ENCODE results near the gene HOXD10. TPM values are rescaled to one million over a fixed set of nuclear protein-coding genes. Genes with fewer than 3 reads are reported as not detected.

HOXD10 gene
- total and polyA plus RNA-seq, 2 experiments from 2014 or later, result 16.0 to 17.2 TPM

- no peak overlapping the region for H2AFZ ChIP-seq
- TF ChIP-seq EZH2phosphoT487 (IDR thresholded peaks at IDR 0.05; ENCODE audit: insufficient read depth, low read depth) (0 out of 2 replicates have a peak, but pooled peaks have one; percentile 12), EZH2 (IDR thresholded peaks at IDR 0.05; ENCODE audit: insufficient read depth, poor library complexity, severe bottlenecking) (no peak)
- H3K9ac ChIP-seq, result no peak overlapping the region
- H3K27ac ChIP-seq, result no peak overlapping the region
- H3K36me3 ChIP-seq (ENCODE audit: low read depth), result no peaks in the 10 kb centered on the region
- H3K4me3 ChIP-seq, result no peak overlapping the region
- no peaks in the 10 kb centered on the region for H3F3A ChIP-seq (ENCODE audit: insufficient read depth)
- no peaks in the 10 kb centered on the region for H3K79me2 ChIP-seq (ENCODE audit: insufficient read depth)
- H3K9me2 ChIP-seq (ENCODE audit: insufficient read depth), result no peaks in the 10 kb centered on the region
- H3K4me1 ChIP-seq (ENCODE audit: insufficient read depth), result no peaks in the 10 kb centered on the region
- WGBS, 2 experiments (ENCODE audit: low coverage in 1 of 2, low lambda C conversion rate in 2 of 2, missing lambda C conversion rate in 2 of 2), result 40 to 42% methylated on average over 15 of the region's 15 CpGs
- no peaks in the 10 kb centered on the region for H4K20me1 ChIP-seq (ENCODE audit: insufficient read depth)
- H3K4me2 ChIP-seq (ENCODE audit: unreplicated experiment), result no peak overlapping the region
- peaks cover 88% of the 10 kb centered on the region for H3K27me3 ChIP-seq (replicated peaks; ENCODE audit: insufficient read depth)
- H3K9me3 ChIP-seq (ENCODE audit: low read depth), result no peaks in the 10 kb centered on the region
- in situ Hi-C loops (cut with MboI), result loop anchor here (5.0 to 10.0 kb wide), 2 partner anchors 388 to 711 kb away; no protein-coding TSS in a partner anchor
- no peak for DNase-seq
Measured at GRCh38 chr2:176075481-176075880, 41.1 kb upstream of the HOXD10 start.

- Histone ChIP-seq H3K27me3 (replicated peaks; ENCODE audit: insufficient read depth) (peaks cover 89% of the 10 kb centered on the region), H3K27ac (no peak overlapping the region), H3K4me3 (no peak overlapping the region), H3K4me1 (ENCODE audit: insufficient read depth) (no peaks in the 10 kb centered on the region), H3K4me2 (ENCODE audit: unreplicated experiment) (no peak overlapping the region), H3K9ac (no peak overlapping the region), H2AFZ (no peak overlapping the region), H3F3A (ENCODE audit: insufficient read depth) (no peaks in the 10 kb centered on the region), H3K9me2 (ENCODE audit: insufficient read depth) (no peaks in the 10 kb centered on the region), H3K36me3 (ENCODE audit: low read depth) (no peaks in the 10 kb centered on the region), H3K79me2 (ENCODE audit: insufficient read depth) (no peaks in the 10 kb centered on the region), H3K9me3 (ENCODE audit: low read depth) (no peaks in the 10 kb centered on the region), H4K20me1 (ENCODE audit: insufficient read depth) (no peaks in the 10 kb centered on the region)
- in situ Hi-C loops (cut with MboI), result loop anchor here (5.0 to 10.0 kb wide), 2 partner anchors 389 to 711 kb away; no protein-coding TSS in a partner anchor
- DNase-seq, result no peak
- 5% methylated on average over 7 of the region's 7 CpGs for WGBS, 2 experiments (ENCODE audit: low coverage in 1 of 2, low lambda C conversion rate in 2 of 2, missing lambda C conversion rate in 2 of 2)
- 0 out of 2 replicates have a peak, but pooled peaks have one; percentile 4 for TF ChIP-seq EZH2phosphoT487 (IDR thresholded peaks at IDR 0.05; ENCODE audit: insufficient read depth, low read depth)
- TF ChIP-seq EZH2 (IDR thresholded peaks at IDR 0.05; ENCODE audit: insufficient read depth, poor library complexity, severe bottlenecking), result no peak
Measured at GRCh38 chr2:176076063-176076462, 40.5 kb upstream of the HOXD10 start.

DNA sequence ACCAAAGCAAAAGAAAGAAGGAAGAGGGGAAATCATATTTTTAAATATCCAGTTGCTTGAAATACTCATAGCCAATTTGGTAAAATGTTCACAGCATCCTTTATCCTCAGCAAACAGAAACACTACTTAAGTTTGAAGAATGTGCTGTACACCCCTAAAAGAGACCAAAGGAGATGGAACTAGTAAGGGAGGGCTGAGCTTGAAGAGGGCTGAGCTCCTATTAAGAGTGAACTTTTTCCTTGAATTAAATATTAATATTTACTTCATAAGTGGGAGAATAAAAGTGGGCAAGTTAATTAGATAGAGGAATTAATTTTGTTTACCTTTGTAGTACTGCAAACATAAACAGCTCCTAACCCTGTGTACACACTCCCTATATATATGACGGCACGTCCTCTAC is 39.8 kb upstream of the HOXD10 start:
- no peak overlapping the region for H3K27ac ChIP-seq
- no peak overlapping the region for H2AFZ ChIP-seq
- no peaks in the 10 kb centered on the region for H3K4me1 ChIP-seq (ENCODE audit: insufficient read depth)
- no peaks in the 10 kb centered on the region for H3F3A ChIP-seq (ENCODE audit: insufficient read depth)
- H3K4me3 ChIP-seq, result no peak overlapping the region
- in situ Hi-C loops (cut with MboI), result loop anchor here (5.0 to 10.0 kb wide), 2 partner anchors 389 to 712 kb away; no protein-coding TSS in a partner anchor
- 64 to 72% methylated on average over 2 of the region's 2 CpGs for WGBS, 2 experiments (ENCODE audit: low coverage in 1 of 2, low lambda C conversion rate in 2 of 2, missing lambda C conversion rate in 2 of 2)
- H3K36me3 ChIP-seq (ENCODE audit: low read depth), result no peaks in the 10 kb centered on the region
- no peak overlapping the region for H3K9ac ChIP-seq
- no peaks in the 10 kb centered on the region for H3K9me2 ChIP-seq (ENCODE audit: insufficient read depth)
- no peaks in the 10 kb centered on the region for H3K79me2 ChIP-seq (ENCODE audit: insufficient read depth)
- H3K27me3 ChIP-seq (replicated peaks; ENCODE audit: insufficient read depth), result peaks cover 89% of the 10 kb centered on the region
- TF ChIP-seq EZH2 (IDR thresholded peaks at IDR 0.05; ENCODE audit: insufficient read depth, poor library complexity, severe bottlenecking) (no peak), EZH2phosphoT487 (IDR thresholded peaks at IDR 0.05; ENCODE audit: insufficient read depth, low read depth) (no peak)
- H3K4me2 ChIP-seq (ENCODE audit: unreplicated experiment), result no peak overlapping the region
- no peaks in the 10 kb centered on the region for H3K9me3 ChIP-seq (ENCODE audit: low read depth)
- DNase-seq, result no peak
- H4K20me1 ChIP-seq (ENCODE audit: insufficient read depth), result no peaks in the 10 kb centered on the region

- Histone ChIP-seq H3K27me3 (replicated peaks; ENCODE audit: insufficient read depth) (peaks cover 89% of the 10 kb centered on the region), H3K79me2 (ENCODE audit: insufficient read depth) (no peaks in the 10 kb centered on the region), H3K4me2 (ENCODE audit: unreplicated experiment) (peak overlapping the region; percentile 70)
Measured at GRCh38 chr2:176078541-176079284, 37.9 kb upstream of the HOXD10 start.

More at GRCh38 chr2:176078541-176079284, 37.9 kb upstream of the HOXD10 start:
- WGBS, 2 experiments (ENCODE audit: low coverage in 1 of 2, low lambda C conversion rate in 2 of 2, missing lambda C conversion rate in 2 of 2), result 28 to 31% methylated on average over 25 of the region's 25 CpGs
- Histone ChIP-seq H3K9me3 (ENCODE audit: low read depth) (no peaks in the 10 kb centered on the region), H3K27ac (no peak overlapping the region), H3F3A (ENCODE audit: insufficient read depth) (no peaks in the 10 kb centered on the region), H3K9ac (no peak overlapping the region), H3K36me3 (ENCODE audit: low read depth) (no peaks in the 10 kb centered on the region), H3K4me3 (peak overlapping the region; percentile 63), H2AFZ (peak overlapping the region; percentile 61; the same call in 1 of the 2 replicates), H4K20me1 (ENCODE audit: insufficient read depth) (no peaks in the 10 kb centered on the region), H3K4me1 (ENCODE audit: insufficient read depth) (no peaks in the 10 kb centered on the region), H3K9me2 (ENCODE audit: insufficient read depth) (no peaks in the 10 kb centered on the region)
- in situ Hi-C loops (cut with MboI), result loop anchor here (5.0 to 10.0 kb wide), 2 partner anchors 391 to 714 kb away; no protein-coding TSS in a partner anchor
- no peak for DNase-seq
- TF ChIP-seq EZH2phosphoT487 (IDR thresholded peaks at IDR 0.05; ENCODE audit: insufficient read depth, low read depth) (no peak), EZH2 (IDR thresholded peaks at IDR 0.05; ENCODE audit: insufficient read depth, poor library complexity, severe bottlenecking) (no peak)

Measured in GM23248 (cell line).